Motor neuron (in vitro differentiated cells): ENCODE measurements around the gene ZNF79. TPM values are rescaled to one million over a fixed set of nuclear protein-coding genes. Genes with fewer than 3 reads are reported as not detected.
A peak's percentile ranks its signal among the peaks of the same experiment; 100 is the strongest.

ENCODE experiments used
- ATAC-seq, 8 experiments: fragments of 200-7000 bp; cut with Tn5 transposase; replicated peaks in 6 of 8; 2 replicates each; pipeline ENCODE4 v1.8.0; 2021; ENCODE audit warnings: mild to moderate bottlenecking in 8 of 8, moderate library complexity in 8 of 8
- H3K27ac ChIP-seq, 2 donors: fragments of 250-450 bp; sonication (Bioruptor Pico); 2 replicates each; pipeline ENCODE4 v1.9.0; 2021; ENCODE audit warnings: antibody characterized with exemption in 2 of 2, mild to moderate bottlenecking in 2 of 2, moderate library complexity in 1 of 2
- H3K4me1 ChIP-seq, 2 donors: fragments of 250-450 bp; sonication (Bioruptor Pico); replicated peaks in 1 of 2; 2 replicates each; pipeline ENCODE4 v1.6.1; 2021; ENCODE audit warnings: antibody characterized with exemption in 2 of 2, mild to moderate bottlenecking in 2 of 2, moderate library complexity in 1 of 2
- H3K4me3 ChIP-seq, 5 donors: fragments of 250-450 bp; sonication (Bioruptor Pico); 2 replicates each; pipeline ENCODE4 v1.9.0; 2021; ENCODE audit warnings: antibody characterized with exemption in 5 of 5, mild to moderate bottlenecking in 5 of 5, moderate library complexity in 4 of 5
- WGBS, 10 experiments: fragments of 450-650 bp; shearing (Covaris generic); methylation state at CpG; one replicate each; pipeline ENCODE4 v1.0.0; 2022; 5-methylcytosine and 5-hydroxymethylcytosine counted together
- in situ Hi-C, 9 experiments: fragments of 400-800 bp; cut with MboI; loops; one replicate each; pipeline ENCODE4 v1.15.0; 2021; ENCODE audit warnings: low sequenced_read_pairs in 9 of 9, low pct_unique_long_range_greater_than_20kb in 2 of 9; ENCODE audit not compliant: unreplicated experiment in 9 of 9
- total RNA-seq, 8 experiments: library from RNA; unstranded; fragments of 300-600 nt; gene quantifications; 2 replicates each; pipeline versions ENCODE4 v1.2.3 to v1.2.4, GENCODE V29; 2022

Gene ZNF79
- total RNA-seq, 8 experiments from 2014 or later, result 8.5 to 13.3 (median 11.1) TPM

DNA sequence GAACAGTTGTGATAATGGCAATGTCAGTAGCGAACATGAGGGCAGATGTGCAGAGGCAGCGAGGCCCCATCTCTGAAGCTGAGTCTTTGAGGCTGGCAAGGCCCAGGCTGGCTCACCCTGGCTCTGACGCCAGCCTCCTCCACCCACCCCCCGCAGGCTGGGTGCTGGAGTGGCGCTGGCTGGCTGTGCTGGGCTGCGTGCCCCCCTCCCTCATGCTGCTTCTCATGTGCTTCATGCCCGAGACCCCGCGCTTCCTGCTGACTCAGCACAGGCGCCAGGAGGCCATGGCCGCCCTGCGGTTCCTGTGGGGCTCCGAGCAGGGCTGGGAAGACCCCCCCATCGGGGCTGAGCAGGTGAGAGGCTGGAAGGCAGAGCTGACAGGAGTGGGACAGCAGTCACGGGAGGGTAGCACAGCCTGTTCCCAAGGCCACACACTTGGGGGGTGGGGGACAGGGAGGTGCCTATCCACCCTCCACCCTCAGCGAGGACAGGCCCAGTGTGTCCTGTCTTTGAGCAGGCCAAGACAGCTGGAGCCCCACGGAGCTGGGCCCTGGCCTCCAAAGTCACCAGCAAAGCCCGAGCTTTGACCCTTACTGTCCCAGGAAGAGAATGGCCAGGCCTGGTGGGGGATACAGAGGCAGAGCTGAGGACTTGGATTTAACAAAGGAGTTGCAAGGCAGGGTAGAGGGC, 21.6 kb upstream of the ZNF79 start:
- peaks cover 5 to 7% of the 10 kb centered on the region in 2 donors for H3K4me1 ChIP-seq
- whole genome bisulfite sequencing, 10 experiments, result 60 to 100% (median 80%) methylated on average over 1 to 6 of the region's 18 CpGs; no CpG with 5 or more reads in 5 of the 10 experiments
- ATAC-seq, result no peak
- H3K4me3 ChIP-seq, result no peak overlapping the region
- in situ Hi-C loops, result no loop called here
- no peak overlapping the region for H3K27ac ChIP-seq

DNA sequence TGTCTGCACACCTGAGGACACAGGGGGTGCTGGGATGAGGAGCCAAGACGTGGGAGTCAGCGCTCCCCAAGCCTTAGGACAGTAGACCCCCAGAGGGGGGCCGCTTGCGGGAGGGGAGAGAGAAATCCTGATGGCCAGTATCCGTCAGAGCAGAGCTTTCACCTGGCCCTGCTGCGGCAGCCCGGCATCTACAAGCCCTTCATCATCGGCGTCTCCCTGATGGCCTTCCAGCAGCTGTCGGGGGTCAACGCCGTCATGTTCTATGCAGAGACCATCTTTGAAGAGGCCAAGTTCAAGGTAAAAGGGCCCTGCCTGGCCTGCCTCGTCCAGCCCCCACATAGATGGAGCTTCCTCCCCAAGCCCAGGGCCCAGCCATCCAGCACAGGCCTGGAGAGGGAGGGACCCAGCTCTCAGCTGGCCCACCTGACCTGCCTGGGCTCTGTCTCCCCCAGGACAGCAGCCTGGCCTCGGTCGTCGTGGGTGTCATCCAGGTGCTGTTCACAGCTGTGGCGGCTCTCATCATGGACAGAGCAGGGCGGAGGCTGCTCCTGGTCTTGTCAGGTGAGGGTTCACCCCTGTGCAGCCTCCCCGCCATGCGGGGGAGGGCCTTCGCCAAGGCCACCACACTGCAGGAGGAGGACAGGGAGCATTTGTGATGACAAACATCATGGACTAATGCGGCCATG, 20.5 kb upstream of the ZNF79 start:
- Histone ChIP-seq H3K4me1 (peaks cover under 1 to 1% of the 10 kb centered on the region in 2 donors), H3K4me3 (no peak overlapping the region), H3K27ac (no peak overlapping the region)
- in situ Hi-C loops, result no loop called here
- ATAC-seq, result no peak
- WGBS, 10 experiments, result 80 to 86% methylated on average over 2 to 7 of the region's 22 CpGs; no CpG with 5 or more reads in 8 of the 10 experiments

DNA sequence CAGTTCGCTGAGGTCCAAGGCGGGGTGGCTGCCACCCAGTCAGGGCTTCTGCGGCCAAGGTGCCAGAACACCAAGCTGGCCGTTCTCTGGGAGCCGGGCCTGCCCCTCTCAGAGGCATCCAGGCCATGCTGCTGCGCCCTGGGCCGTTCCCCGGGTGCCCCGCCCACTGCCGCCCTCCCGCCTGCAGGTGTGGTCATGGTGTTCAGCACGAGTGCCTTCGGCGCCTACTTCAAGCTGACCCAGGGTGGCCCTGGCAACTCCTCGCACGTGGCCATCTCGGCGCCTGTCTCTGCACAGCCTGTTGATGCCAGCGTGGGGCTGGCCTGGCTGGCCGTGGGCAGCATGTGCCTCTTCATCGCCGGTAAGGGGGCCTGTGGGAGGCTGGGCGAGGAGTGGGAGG, 19.6 kb upstream of the ZNF79 start:
- ATAC-seq, result no peak
- no peak overlapping the region for H3K4me3 ChIP-seq
- no peak overlapping the region for H3K27ac ChIP-seq
- no peaks in the 10 kb centered on the region for H3K4me1 ChIP-seq
- in situ Hi-C loops, result no loop called here
- 100% methylated on average over 1 of the region's 23 CpGs; no CpG with 5 or more reads in 9 of the 10 experiments for WGBS, 10 experiments

DNA sequence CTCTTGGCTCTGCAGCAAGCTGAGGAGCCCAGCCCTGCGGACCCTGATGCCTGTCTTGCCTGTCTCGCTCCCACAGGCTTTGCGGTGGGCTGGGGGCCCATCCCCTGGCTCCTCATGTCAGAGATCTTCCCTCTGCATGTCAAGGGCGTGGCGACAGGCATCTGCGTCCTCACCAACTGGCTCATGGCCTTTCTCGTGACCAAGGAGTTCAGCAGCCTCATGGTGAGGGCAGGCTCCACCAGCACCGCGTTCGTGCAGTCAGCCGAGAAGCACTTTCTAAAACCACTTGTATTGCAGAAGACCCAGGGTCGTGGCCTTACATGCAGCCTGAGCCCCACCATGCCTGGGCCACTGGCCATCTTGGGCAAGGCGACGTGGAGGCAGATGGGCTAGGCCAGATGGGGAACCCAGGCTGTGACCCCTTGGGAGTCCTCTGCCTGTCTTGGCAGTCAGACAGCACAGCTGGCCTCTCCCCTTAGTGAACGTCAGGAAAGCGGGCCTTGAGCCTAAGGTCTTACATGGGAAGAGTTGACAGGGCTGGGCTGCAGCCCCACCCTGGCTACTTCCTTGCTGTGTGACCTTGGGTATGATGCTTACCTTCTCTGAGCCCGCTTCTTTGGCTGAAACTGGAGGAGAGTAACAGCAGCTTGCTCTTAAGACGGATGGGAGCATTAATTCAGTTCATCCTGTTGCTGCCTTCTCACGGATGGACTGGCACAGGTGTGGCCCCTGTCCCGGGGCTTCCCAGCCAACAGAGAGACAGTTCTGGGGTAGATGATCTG, 18.6 kb upstream of the ZNF79 start:
- in situ Hi-C loops, result no loop called here
- no peak overlapping the region for H3K27ac ChIP-seq

DNA sequence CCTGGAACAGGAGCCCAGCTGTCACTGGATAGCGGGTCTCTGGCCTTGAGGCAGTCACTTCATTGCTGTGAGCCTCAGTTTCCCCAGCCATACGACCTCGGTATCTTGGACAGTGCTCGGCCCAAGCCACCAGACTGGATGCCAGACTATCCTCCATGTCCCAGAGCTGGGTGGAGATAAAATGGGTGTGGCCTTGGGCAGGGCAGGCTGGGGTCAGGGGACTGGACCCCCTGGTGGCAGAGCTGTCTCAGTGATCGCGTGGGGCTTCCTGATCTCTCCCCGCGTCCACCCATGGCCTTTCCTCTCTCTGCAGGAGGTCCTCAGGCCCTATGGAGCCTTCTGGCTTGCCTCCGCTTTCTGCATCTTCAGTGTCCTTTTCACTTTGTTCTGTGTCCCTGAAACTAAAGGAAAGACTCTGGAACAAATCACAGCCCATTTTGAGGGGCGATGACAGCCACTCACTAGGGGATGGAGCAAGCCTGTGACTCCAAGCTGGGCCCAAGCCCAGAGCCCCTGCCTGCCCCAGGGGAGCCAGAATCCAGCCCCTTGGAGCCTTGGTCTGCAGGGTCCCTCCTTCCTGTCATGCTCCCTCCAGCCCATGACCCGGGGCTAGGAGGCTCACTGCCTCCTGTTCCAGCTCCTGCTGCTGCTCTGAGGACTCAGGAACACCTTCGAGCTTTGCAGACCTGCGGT, 17.2 kb upstream of the ZNF79 start:
- in situ Hi-C loops, result no loop called here
- no peaks in the 10 kb centered on the region for H3K4me1 ChIP-seq
- WGBS, 10 experiments, result 44 to 100% (median 96%) methylated on average over 1 to 7 of the region's 13 CpGs; no CpG with 5 or more reads in 4 of the 10 experiments
- peak in 2 of 8 experiments; percentile 5 to 25 for ATAC-seq
- no peak overlapping the region for H3K27ac ChIP-seq
- H3K4me3 ChIP-seq, result no peak overlapping the region

More for the DNA sequence above, 18.6 kb upstream of the ZNF79 start:
- Histone ChIP-seq H3K4me3 (no peak overlapping the region), H3K4me1 (no peaks in the 10 kb centered on the region)
- 60 to 100% (median 95%) methylated on average over 1 to 13 of the region's 20 CpGs; no CpG with 5 or more reads in 1 of the 10 experiments for WGBS, 10 experiments
- no peak for ATAC-seq

DNA sequence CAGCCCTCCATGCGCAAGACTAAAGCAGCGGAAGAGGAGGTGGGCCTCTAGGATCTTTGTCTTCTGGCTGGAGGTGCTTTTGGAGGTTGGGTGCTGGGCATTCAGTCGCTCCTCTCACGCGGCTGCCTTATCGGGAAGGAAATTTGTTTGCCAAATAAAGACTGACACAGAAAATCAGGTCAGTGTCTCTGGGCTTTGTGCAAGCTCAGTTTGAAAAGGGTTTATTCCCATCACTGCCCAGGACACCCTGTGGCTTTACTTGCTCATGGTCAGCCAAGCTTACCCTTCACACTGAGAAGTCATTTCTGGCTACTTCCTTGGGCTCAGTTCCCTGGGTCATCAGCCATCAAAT, 16.7 kb upstream of the ZNF79 start:
- no peaks in the 10 kb centered on the region for H3K4me1 ChIP-seq
- 48 to 100% (median 74%) methylated on average over 2 to 6 of the region's 6 CpGs; no CpG with 5 or more reads in 6 of the 10 experiments for WGBS, 10 experiments
- H3K27ac ChIP-seq, result no peak overlapping the region
- no peak overlapping the region for H3K4me3 ChIP-seq
- no peak for ATAC-seq
- in situ Hi-C loops, result no loop called here

DNA sequence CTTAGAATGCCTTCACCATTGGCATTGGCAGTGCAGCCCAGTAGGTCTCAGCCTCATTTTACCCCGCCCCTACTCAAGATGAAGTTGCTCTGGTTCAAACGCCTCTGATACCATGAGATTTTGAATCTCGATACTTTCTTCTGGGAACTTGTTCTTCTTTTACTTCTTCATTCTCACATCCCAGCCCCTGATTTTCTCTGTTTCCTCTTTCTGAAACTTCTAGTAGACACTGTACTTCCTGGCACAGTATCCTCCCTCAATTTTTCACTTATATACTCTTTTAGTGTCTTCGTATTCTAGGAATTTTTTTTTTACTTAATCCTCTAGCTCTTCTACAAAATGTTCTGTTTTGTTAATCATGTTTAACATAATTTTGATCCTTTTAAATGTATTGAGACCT, 13.1 kb upstream of the ZNF79 start:
- H3K4me1 ChIP-seq, result peaks cover 0 to 3% of the 10 kb centered on the region in 2 donors
- H3K4me3 ChIP-seq, result no peak overlapping the region
- in situ Hi-C loops, result loop anchor here in 1 of 9 experiments (10.0 kb wide), 1 partner anchor 196 kb away; no protein-coding TSS in a partner anchor
- WGBS, 10 experiments, result 69 to 100% (median 94%) methylated on average over 1 to 4 of the region's 4 CpGs
- ATAC-seq, result no peak
- no peak overlapping the region for H3K27ac ChIP-seq

DNA sequence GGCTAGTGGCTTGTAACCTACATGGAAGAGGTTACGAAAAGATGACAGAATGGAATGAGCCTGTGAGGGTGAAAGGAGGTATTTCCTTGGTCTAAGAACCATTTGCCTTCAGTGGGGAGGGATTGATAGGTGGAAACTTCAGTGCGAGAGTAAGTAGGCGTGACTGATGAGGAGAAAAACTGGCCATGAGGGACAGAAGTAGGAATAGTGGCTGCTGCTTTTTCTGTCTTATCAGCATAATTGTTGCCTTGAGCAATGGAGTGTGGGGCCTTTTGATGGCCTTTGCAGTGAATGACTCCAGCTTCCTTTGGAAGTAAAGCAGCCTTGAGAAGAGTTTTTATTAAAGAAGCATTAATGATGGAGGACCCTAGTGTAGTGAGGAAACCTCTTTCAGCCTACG, 9.0 kb upstream of the ZNF79 start:
- in situ Hi-C loops, result loop anchor here in 1 of 9 experiments (10.0 kb wide), 1 partner anchor 200 kb away; no protein-coding TSS in a partner anchor
- ATAC-seq, result no peak
- Histone ChIP-seq H3K27ac (no peak overlapping the region), H3K4me3 (no peak overlapping the region), H3K4me1 (peaks cover 6 to 10% of the 10 kb centered on the region in 2 donors)
- WGBS, 10 experiments, result 67 to 100% (median 88%) methylated on average over 2 to 4 of the region's 4 CpGs; no CpG with 5 or more reads in 1 of the 10 experiments

DNA sequence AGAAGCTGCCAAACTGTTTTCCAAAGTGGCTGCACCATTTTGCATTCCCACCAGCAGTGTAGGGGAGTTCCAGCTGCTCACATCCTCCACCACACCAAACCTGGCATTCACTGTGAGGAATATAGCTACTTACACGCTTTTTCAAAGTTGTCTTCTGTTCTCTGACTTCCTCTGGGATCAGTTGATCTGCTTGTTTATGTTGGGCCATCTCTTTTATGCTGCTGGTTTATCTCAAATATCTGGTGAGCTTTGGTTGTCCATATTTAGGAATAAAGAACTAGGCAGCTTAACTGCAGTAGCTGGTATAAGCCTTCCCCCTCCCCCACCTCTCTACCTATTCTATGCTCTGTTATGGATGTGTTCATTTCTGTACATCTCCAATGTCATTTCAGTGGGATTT, 8.5 kb upstream of the ZNF79 start:
- H3K4me3 ChIP-seq, result no peak overlapping the region
- 50 to 100% (median 100%) methylated on average over 1 of the region's 1 CpG; no CpG with 5 or more reads in 4 of the 10 experiments for WGBS, 10 experiments
- H3K27ac ChIP-seq, result no peak overlapping the region
- peaks cover 6 to 10% of the 10 kb centered on the region in 2 donors for H3K4me1 ChIP-seq
- no peak for ATAC-seq
- in situ Hi-C loops, result loop anchor here in 1 of 9 experiments (10.0 kb wide), 1 partner anchor 201 kb away; no protein-coding TSS in a partner anchor

DNA sequence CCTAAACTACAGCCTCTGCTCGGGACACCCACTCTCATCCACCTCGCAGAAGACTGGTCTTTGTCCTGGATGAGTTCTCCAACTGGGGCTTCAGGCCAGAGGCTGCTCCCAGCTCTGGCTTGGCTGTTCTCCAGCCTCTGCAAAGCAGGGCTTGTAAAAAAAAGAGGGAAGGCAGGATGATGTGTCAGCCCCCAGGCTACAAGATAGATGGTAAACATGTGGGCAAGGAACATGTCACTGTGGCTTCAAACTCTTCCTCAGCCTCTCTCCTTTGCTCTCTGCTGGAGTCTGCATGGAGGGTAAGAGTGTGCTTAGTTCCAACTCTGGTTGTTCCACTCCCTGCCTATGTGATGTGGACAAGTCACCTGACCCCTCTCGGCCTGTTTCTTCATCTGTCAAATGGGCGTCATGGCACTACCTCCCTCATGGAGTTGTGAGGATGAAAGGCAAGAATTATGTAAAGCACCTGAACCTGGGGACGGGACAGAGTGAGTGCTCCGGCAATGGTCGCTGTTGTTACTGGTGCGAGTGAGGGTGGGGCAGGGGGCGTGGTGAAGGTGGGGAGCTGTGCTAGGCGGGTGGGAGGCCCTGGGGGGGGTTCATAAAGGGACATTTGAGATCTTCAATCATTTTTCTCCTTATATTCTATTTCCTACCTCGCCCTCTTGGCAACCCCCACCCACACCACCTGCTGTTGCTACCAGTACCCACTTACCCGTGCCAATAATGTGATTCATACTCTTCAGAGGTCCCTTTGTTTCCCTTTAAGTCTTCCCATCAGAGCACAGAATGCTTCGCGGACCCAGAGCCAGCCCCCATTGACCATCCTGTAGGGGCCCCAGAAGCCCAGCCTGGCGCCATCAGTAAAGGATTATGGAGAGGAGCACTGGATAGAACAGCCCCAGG, 6.8 kb upstream of the ZNF79 start:
- H3K4me1 ChIP-seq, result peaks cover 9 to 15% of the 10 kb centered on the region in 2 donors
- ATAC-seq, result peak in 6 of 8 experiments; percentile 12 to 56 (median 38)
- 25 to 100% (median 68%) methylated on average over 1 to 5 of the region's 15 CpGs; no CpG with 5 or more reads in 2 of the 10 experiments for WGBS, 10 experiments
- no peak overlapping the region for H3K27ac ChIP-seq
- in situ Hi-C loops, result loop anchor here in 1 of 9 experiments (10.0 kb wide), 1 partner anchor 203 kb away; no protein-coding TSS in a partner anchor
- no peak overlapping the region for H3K4me3 ChIP-seq

DNA sequence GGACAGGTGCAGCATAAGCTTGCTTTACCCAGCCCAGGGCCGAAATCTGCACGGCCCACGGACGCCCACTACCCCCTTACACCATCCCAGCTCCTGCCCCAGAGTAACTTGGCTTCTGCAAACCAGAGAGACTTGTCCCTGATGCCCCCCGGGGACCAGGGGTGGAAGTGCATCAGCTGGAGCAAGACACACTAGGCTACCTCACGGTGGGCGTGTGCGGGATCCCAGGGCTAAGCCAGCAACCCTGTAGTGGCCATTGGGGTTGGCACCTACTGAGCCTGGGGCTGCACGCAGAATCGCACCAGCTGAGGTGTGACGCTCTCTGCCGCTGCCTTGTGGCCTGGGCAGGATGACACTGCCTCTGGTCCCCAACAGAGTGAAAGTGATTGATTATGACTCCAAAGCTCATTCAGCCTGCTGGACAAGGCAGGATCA, 6.1 kb upstream of the ZNF79 start:
- H3K4me1 ChIP-seq, result peaks cover 15 to 22% of the 10 kb centered on the region in 2 donors
- H3K4me3 ChIP-seq, result no peak overlapping the region
- WGBS, 10 experiments, result 20 to 76% (median 75%) methylated on average over 1 to 8 of the region's 12 CpGs; no CpG with 5 or more reads in 6 of the 10 experiments
- ATAC-seq, result peak in 7 of 8 experiments; percentile 21 to 64 (median 54)
- in situ Hi-C loops, result loop anchor here in 1 of 9 experiments (10.0 kb wide), 1 partner anchor 203 kb away; no protein-coding TSS in a partner anchor
- H3K27ac ChIP-seq, result no peak overlapping the region
